ENCODE measurements around the gene FBXL17. TPM values are rescaled to one million over a fixed set of nuclear protein-coding genes. Genes with fewer than 3 reads are reported as not detected.

The FBXL17 gene
- total RNA-seq, 1 donor from 2014 or later = 49.4 TPM

- Histone ChIP-seq H3K27me3 (ENCODE audit: low read depth) (no peaks in the 10 kb centered on the region), H3K9me3 (replicated peaks) (no peaks in the 10 kb centered on the region), H3K36me3 (no peaks in the 10 kb centered on the region), H3K27ac (replicated peaks) (no peak overlapping the region), H3K4me3 (no peak overlapping the region), H3K4me1 (peaks cover 40% of the 10 kb centered on the region)
- TF ChIP-seq, protein P1, sequence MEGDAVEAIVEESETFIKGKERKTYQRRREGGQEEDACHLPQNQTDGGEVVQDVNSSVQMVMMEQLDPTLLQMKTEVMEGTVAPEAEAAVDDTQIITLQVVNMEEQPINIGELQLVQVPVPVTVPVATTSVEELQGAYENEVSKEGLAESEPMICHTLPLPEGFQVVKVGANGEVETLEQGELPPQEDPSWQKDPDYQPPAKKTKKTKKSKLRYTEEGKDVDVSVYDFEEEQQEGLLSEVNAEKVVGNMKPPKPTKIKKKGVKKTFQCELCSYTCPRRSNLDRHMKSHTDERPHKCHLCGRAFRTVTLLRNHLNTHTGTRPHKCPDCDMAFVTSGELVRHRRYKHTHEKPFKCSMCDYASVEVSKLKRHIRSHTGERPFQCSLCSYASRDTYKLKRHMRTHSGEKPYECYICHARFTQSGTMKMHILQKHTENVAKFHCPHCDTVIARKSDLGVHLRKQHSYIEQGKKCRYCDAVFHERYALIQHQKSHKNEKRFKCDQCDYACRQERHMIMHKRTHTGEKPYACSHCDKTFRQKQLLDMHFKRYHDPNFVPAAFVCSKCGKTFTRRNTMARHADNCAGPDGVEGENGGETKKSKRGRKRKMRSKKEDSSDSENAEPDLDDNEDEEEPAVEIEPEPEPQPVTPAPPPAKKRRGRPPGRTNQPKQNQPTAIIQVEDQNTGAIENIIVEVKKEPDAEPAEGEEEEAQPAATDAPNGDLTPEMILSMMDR (IDR thresholded peaks at IDR 0.05; ENCODE audit: borderline replicate concordance) = no peak
- intact Hi-C loops (cut with micrococcal nuclease) = loop anchor here (5.0 kb wide), 1 partner anchor 87 kb away; no protein-coding TSS in a partner anchor
- DNase-seq = no peak
These were observed 37.6 kb downstream of the FBXL17 start for GRCh38 chr5:108344103-108344822.

DNA sequence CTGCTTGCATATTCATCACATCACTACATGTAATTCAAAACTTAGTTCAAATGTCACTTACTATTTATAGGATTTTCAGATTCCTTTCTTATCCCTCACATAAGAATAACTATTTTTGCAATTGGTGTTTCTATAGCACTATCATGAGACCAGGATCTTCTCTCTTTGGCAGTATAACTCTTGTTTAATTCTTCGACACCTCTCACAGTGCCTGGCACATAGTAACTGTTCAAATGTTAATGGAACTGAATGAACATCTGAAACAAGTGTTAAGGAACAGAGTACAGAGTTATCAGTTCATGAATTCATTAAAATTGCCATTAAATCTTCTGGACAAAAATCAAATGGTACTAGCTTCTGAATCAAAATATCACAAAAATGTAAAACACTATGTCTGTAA, 40.0 kb downstream of the FBXL17 start:
- Histone ChIP-seq H3K27me3 (ENCODE audit: low read depth) (no peaks in the 10 kb centered on the region), H3K4me1 (peaks cover 50% of the 10 kb centered on the region), H3K27ac (replicated peaks) (peak overlapping the region; percentile 64), H3K4me3 (no peak overlapping the region), H3K36me3 (no peaks in the 10 kb centered on the region), H3K9me3 (replicated peaks) (no peaks in the 10 kb centered on the region)
- no peak for DNase-seq
- TF ChIP-seq, protein P1 (IDR thresholded peaks at IDR 0.05; ENCODE audit: borderline replicate concordance) = no peak
- intact Hi-C loops (cut with micrococcal nuclease) = loop anchor here (5.0 kb wide), 1 partner anchor 85 kb away; no protein-coding TSS in a partner anchor

DNA sequence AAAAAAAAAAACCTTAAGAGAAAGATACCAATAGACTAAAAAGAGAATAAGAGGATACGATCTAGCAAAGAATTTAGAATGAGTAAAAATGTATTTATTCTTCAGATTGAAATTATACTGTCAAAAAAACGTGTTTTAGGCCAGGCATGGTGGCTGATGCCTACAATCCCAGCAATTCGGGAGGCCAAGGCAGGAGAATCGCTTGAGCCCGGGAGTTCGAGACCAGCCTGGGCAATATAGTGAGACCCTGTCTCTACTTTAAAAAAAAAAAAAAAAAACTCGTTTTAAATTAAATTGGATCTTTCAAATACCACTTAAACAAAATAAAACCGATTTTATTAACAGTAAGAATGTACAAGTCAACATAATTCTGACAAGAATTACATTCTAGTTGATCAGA, 41.8 kb downstream of the FBXL17 start:
- Histone ChIP-seq H3K4me3 (no peak overlapping the region), H3K27ac (replicated peaks) (no peak overlapping the region), H3K27me3 (ENCODE audit: low read depth) (no peaks in the 10 kb centered on the region), H3K4me1 (peaks cover 50% of the 10 kb centered on the region), H3K9me3 (replicated peaks) (no peaks in the 10 kb centered on the region), H3K36me3 (no peaks in the 10 kb centered on the region)
- no peak for DNase-seq
- TF ChIP-seq, protein P1 (IDR thresholded peaks at IDR 0.05; ENCODE audit: borderline replicate concordance) = no peak
- intact Hi-C loops (cut with micrococcal nuclease) = loop anchor here (5.0 kb wide), 1 partner anchor 83 kb away; no protein-coding TSS in a partner anchor

- H3K4me1 ChIP-seq = peaks cover 50% of the 10 kb centered on the region
- H3K36me3 ChIP-seq = no peaks in the 10 kb centered on the region
- H3K4me3 ChIP-seq = no peak overlapping the region
- no peak overlapping the region for H3K27ac ChIP-seq (replicated peaks)
- intact Hi-C loops (cut with micrococcal nuclease) = no loop called here
- no peaks in the 10 kb centered on the region for H3K9me3 ChIP-seq (replicated peaks)
- no peak for DNase-seq
- H3K27me3 ChIP-seq (ENCODE audit: low read depth) = no peaks in the 10 kb centered on the region
- TF ChIP-seq, protein P1 (IDR thresholded peaks at IDR 0.05; ENCODE audit: borderline replicate concordance) = no peak
These were observed 42.7 kb downstream of the FBXL17 start for GRCh38 chr5:108339220-108339619.

- intact Hi-C loops (cut with micrococcal nuclease) = no loop called here
These were observed 47.7 kb downstream of the FBXL17 start for GRCh38 chr5:108334225-108334624.

More at GRCh38 chr5:108334225-108334624, 47.7 kb downstream of the FBXL17 start:
- Histone ChIP-seq H3K27ac (replicated peaks) (no peak overlapping the region), H3K9me3 (replicated peaks) (no peaks in the 10 kb centered on the region), H3K36me3 (no peaks in the 10 kb centered on the region), H3K27me3 (ENCODE audit: low read depth) (no peaks in the 10 kb centered on the region), H3K4me3 (no peak overlapping the region), H3K4me1 (peaks cover 9% of the 10 kb centered on the region)
- no peak for DNase-seq
- TF ChIP-seq, protein P1 (IDR thresholded peaks at IDR 0.05; ENCODE audit: borderline replicate concordance) = no peak

Data from left ventricle myocardium inferior (tissue), 1 donor.